T-cell (primary cell): Measurements from ENCODE around the gene MCTP1. TPM values are rescaled to one million over a fixed set of nuclear protein-coding genes. Genes with fewer than 3 reads are reported as not detected.

Experiments used
- ATAC-seq, 4 experiments: fragments of 200-7000 bp in 3 of 4; fragments of 150-1000 bp in 1 of 4; cut with Tn5 transposase; replicated peaks in 1 of 4; 1 replicate in 3 of 4; 2 replicates in 1 of 4; pipeline ENCODE4 v1.10.0; 2021; ENCODE audit warnings: moderate library complexity in 3 of 4, mild to moderate bottlenecking in 2 of 4, moderate number of reproducible peaks in 1 of 4
- CTCF ChIA-PET, 2 donors: fragments of 300-600 bp; sonication (Branson Sonifier 250); formaldehyde crosslinking; loops; one replicate each; lab custom pipeline; 2022; ENCODE audit warnings: antibody characterized with exemption in 2 of 2; lab: Charles Lee
- POLR2A ChIA-PET, 2 donors: fragments of 300-600 bp; sonication (Branson Sonifier 250); formaldehyde crosslinking; loops; one replicate each; lab custom pipeline; 2022; ENCODE audit warnings: antibody characterized with exemption in 2 of 2; lab: Charles Lee
- DNase-seq, 35 experiments: peaks; one replicate each; pipeline versions ENCODE4 v3.0.0 to v3.0.0-alpha.2; 2013 to 2023
- H3K27ac ChIP-seq: one replicate; pipeline ENCODE4 v1.5.1; 2013; ENCODE audit warnings: low read length
- H3K27me3 ChIP-seq, 2 experiments: replicated peaks in 1 of 2; 1 replicate in 1 of 2; 2 replicates in 1 of 2; pipeline versions ENCODE4 v1.6.1 to v1.7.0; 2013; ENCODE audit warnings: low read length in 1 of 2, mixed read lengths in 1 of 2; ENCODE audit not compliant: control insufficient read depth in 2 of 2, insufficient read depth in 2 of 2; ENCODE audit errors: extremely low read depth in 1 of 2
- H3K36me3 ChIP-seq, 2 donors: 1 replicate in 1 of 2; 2 replicates in 1 of 2; pipeline versions ENCODE4 v1.6.1 to v1.7.0; 2013; ENCODE audit warnings: low read length in 1 of 2; ENCODE audit not compliant: control insufficient read depth in 2 of 2, insufficient read depth in 1 of 2; ENCODE audit errors: extremely low read depth in 1 of 2
- H3K4me1 ChIP-seq, 2 experiments: 1 replicate in 1 of 2; 2 replicates in 1 of 2; pipeline versions ENCODE4 v1.6.1 to v1.7.0; 2013; ENCODE audit warnings: low read length in 2 of 2, mixed read lengths in 1 of 2; ENCODE audit not compliant: insufficient read depth in 2 of 2, control insufficient read depth in 1 of 2; ENCODE audit errors: extremely low read depth in 1 of 2
- H3K4me3 ChIP-seq, 2 donors: 1 replicate in 1 of 2; 2 replicates in 1 of 2; pipeline versions ENCODE4 v1.5.1 to v1.7.0; 2013; ENCODE audit warnings: mild to moderate bottlenecking in 2 of 2, low read length in 1 of 2, moderate library complexity in 1 of 2; ENCODE audit not compliant: control insufficient read depth in 1 of 2; ENCODE audit errors: extremely low read depth in 1 of 2
- H3K9me3 ChIP-seq: 2 replicates; pipeline ENCODE4 v1.7.0; 2013
- H3K27ac Mint-ChIP-seq, 2 donors: one replicate each; pipeline ENCODE4 v1.8.0; 2020 to 2021; ENCODE audit warnings: mild to moderate bottlenecking in 2 of 2, mixed read lengths in 2 of 2
- H3K27me3 Mint-ChIP-seq, 2 donors: one replicate each; pipeline ENCODE4 v1.8.0; 2021 to 2022; ENCODE audit warnings: mixed read lengths in 2 of 2
- H3K36me3 Mint-ChIP-seq: one replicate; pipeline ENCODE4 v1.8.0; 2021; ENCODE audit warnings: mixed read lengths
- H3K4me1 Mint-ChIP-seq, 3 donors: one replicate each; pipeline ENCODE4 v1.8.0; 2020 to 2022; ENCODE audit warnings: mixed read lengths in 3 of 3, mild to moderate bottlenecking in 1 of 3
- H3K4me3 Mint-ChIP-seq, 3 donors: one replicate each; pipeline ENCODE4 v1.8.0; 2020 to 2022; ENCODE audit warnings: mild to moderate bottlenecking in 3 of 3, mixed read lengths in 3 of 3, moderate library complexity in 3 of 3
- H3K9me3 Mint-ChIP-seq, 3 donors: one replicate each; pipeline ENCODE4 v1.8.0; 2020 to 2022; ENCODE audit warnings: mixed read lengths in 3 of 3
- WGBS: methylation state at CpG from one replicate; pipeline ENCODE4 v1.1.5; 2013; ENCODE audit warnings: missing lambda C conversion rate; ENCODE audit not compliant: insufficient coverage; 5-methylcytosine and 5-hydroxymethylcytosine counted together
- total RNA-seq, 35 experiments: library from RNA in 6 of 35; stranded (reverse) in 6 of 35; fragments of 120-200 nt in 1 of 35; gene quantifications; one replicate each; pipeline versions ENCODE4 v1.2.1 to v1.2.4 and lab custom pipeline; 2013 to 2026

The MCTP1 gene
- total RNA-seq, 5 donors from 2014 or later (not counting 1 experiment from before 2014, with no cell fraction given): 0.21 to 2.9 (median 1.7) TPM; not detected in 1

DNA sequence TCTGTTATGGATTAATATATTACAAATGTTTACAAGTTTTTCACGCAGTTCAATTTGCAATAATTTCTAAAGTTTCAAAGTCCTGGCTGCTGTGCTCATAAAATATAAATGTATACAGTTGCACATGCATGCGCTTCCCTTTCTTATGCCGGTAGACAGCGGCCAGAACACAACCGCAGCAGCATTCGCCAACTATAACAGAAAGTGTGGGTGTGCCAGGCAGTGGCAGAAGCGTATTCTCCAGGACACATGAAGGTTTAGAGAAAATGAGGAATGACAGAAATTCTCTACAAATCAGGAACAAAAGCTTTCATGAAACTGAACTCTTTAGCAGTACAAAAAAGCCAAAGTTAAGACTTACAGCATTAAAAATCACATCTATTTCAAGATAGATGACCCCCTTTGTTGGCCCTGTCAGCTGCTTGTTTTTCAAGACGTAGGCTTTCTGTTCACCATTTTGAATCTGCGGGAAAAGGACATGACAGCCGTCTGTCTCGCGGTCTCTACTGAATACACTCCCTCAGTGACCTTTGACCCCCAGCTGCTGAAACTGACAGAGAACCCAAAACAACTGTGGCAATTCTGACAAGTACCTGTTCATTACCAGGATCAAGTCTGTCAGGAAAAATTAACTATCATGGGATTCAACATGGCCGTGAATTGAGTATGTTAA, 414.2 kb downstream of the MCTP1 start:
- 88% methylated on average over 5 of the region's 13 CpGs for WGBS
- no peak for ATAC-seq
- H3K4me3 ChIP-seq: no peak overlapping the region
- no peaks in the 10 kb centered on the region for H3K9me3 Mint-ChIP-seq
- ChIA-PET POLR2A (no interaction called here), CTCF (no interaction called here)
- H3K4me1 Mint-ChIP-seq: no peaks in the 10 kb centered on the region
- H3K36me3 Mint-ChIP-seq: no peaks in the 10 kb centered on the region
- peaks cover 0 to 4% of the 10 kb centered on the region in 2 donors for H3K36me3 ChIP-seq
- no peak overlapping the region for H3K27ac Mint-ChIP-seq
- no peaks in the 10 kb centered on the region for H3K4me1 ChIP-seq
- H3K4me3 Mint-ChIP-seq: no peak overlapping the region
- H3K27me3 Mint-ChIP-seq: no peaks in the 10 kb centered on the region
- no peaks in the 10 kb centered on the region for H3K27me3 ChIP-seq
- no peak overlapping the region for H3K27ac ChIP-seq
- H3K9me3 ChIP-seq: no peaks in the 10 kb centered on the region
- no peak for DNase-seq

DNA sequence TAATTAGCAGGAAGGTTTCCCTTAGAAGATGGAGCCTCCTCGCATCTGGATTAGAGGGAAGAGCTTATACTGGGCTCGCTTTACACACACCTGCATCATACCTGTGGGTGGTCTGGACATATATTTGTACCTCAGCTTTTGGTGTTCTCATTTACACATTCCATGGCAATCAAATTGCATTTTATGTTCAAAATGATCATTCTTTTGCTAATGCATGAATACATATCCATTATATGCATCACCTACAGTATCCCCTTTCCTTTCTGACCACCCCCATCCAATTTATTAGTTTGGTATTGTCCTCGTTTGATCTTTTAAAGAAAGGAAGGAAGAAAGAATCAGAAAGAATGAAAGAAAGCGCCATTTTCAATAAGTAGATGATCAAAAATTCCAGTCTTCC, 415.0 kb downstream of the MCTP1 start:
- ATAC-seq (no peak), DNase-seq (no peak)
- H3K27me3 Mint-ChIP-seq: no peaks in the 10 kb centered on the region
- POLR2A ChIA-PET: no interaction called here
- H3K27me3 ChIP-seq: no peaks in the 10 kb centered on the region
- no peaks in the 10 kb centered on the region for H3K4me1 Mint-ChIP-seq
- WGBS: no CpG with 5 or more reads among the region's 4 CpGs
- no peak overlapping the region for H3K4me3 Mint-ChIP-seq
- no peaks in the 10 kb centered on the region for H3K36me3 ChIP-seq
- no peaks in the 10 kb centered on the region for H3K9me3 Mint-ChIP-seq
- H3K27ac ChIP-seq: no peak overlapping the region
- no peak overlapping the region for H3K4me3 ChIP-seq
- no peaks in the 10 kb centered on the region for H3K4me1 ChIP-seq
- CTCF ChIA-PET: no interaction called here
- no peaks in the 10 kb centered on the region for H3K36me3 Mint-ChIP-seq
- H3K9me3 ChIP-seq: no peaks in the 10 kb centered on the region
- H3K27ac Mint-ChIP-seq: no peak overlapping the region

DNA sequence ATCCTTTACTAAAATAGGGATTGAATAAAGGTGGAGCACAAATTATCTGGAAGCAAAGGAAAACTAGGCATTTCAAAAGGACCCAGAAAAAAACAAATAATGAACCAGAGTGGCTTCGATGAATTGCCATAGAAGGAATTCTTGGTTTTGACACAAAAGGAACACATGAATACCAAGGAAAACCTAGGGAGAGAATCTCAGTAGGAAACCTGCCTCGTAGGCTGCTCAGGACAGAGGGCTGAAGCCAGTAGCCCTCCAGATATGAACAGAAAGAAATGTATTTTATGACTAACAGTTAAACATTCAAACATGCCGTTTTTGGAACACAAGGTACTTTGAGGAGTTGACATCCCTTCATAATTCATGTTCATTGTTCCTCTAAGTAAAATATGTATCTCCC, 420.9 kb downstream of the MCTP1 start:
- Histone ChIP-seq H3K27ac (no peak overlapping the region), H3K36me3 (no peaks in the 10 kb centered on the region), H3K9me3 (no peaks in the 10 kb centered on the region), H3K4me1 (no peaks in the 10 kb centered on the region), H3K27me3 (no peaks in the 10 kb centered on the region), H3K4me3 (no peak overlapping the region)
- POLR2A ChIA-PET: no interaction called here
- no peaks in the 10 kb centered on the region for H3K4me1 Mint-ChIP-seq
- H3K9me3 Mint-ChIP-seq: no peaks in the 10 kb centered on the region
- H3K27me3 Mint-ChIP-seq: peaks cover 0 to 4% of the 10 kb centered on the region in 2 donors
- H3K36me3 Mint-ChIP-seq: no peaks in the 10 kb centered on the region
- ATAC-seq (no peak), DNase-seq (no peak)
- no peak overlapping the region for H3K4me3 Mint-ChIP-seq
- no peak overlapping the region for H3K27ac Mint-ChIP-seq
- CTCF ChIA-PET: no interaction called here
- WGBS: no CpG with 5 or more reads among the region's 3 CpGs

DNA sequence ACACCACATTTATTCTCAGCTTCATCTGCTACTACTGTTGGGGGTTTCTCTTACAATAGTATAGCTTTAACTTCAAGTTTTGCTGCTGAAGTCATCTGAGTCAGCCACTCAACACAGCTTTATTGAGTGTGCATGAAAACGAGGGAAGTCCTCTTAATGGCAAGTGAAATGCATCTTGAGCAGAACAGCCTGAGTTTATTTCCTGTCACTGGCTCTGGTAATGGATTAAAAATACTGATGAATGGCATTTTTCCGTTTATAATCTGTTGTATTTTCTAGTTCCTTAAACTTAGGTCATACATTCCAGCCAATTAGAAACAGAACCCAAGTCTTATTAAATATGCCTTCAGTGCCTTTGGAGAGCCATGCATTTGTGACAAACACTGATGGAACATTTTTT, 427.8 kb downstream of the MCTP1 start:
- ChIA-PET POLR2A (no interaction called here), CTCF (no interaction called here)
- no peaks in the 10 kb centered on the region for H3K9me3 ChIP-seq
- H3K4me3 ChIP-seq: no peak overlapping the region
- ATAC-seq (no peak), DNase-seq (no peak)
- H3K27me3 Mint-ChIP-seq: peaks cover 0 to 4% of the 10 kb centered on the region in 2 donors
- no peak overlapping the region for H3K4me3 Mint-ChIP-seq
- H3K27ac Mint-ChIP-seq: no peak overlapping the region
- no peaks in the 10 kb centered on the region for H3K9me3 Mint-ChIP-seq
- no CpG with 5 or more reads among the region's 2 CpGs for WGBS
- H3K27me3 ChIP-seq: no peaks in the 10 kb centered on the region
- no peak overlapping the region for H3K27ac ChIP-seq
- no peaks in the 10 kb centered on the region for H3K4me1 ChIP-seq
- no peaks in the 10 kb centered on the region for H3K36me3 ChIP-seq
- no peaks in the 10 kb centered on the region for H3K4me1 Mint-ChIP-seq
- H3K36me3 Mint-ChIP-seq: no peaks in the 10 kb centered on the region

DNA sequence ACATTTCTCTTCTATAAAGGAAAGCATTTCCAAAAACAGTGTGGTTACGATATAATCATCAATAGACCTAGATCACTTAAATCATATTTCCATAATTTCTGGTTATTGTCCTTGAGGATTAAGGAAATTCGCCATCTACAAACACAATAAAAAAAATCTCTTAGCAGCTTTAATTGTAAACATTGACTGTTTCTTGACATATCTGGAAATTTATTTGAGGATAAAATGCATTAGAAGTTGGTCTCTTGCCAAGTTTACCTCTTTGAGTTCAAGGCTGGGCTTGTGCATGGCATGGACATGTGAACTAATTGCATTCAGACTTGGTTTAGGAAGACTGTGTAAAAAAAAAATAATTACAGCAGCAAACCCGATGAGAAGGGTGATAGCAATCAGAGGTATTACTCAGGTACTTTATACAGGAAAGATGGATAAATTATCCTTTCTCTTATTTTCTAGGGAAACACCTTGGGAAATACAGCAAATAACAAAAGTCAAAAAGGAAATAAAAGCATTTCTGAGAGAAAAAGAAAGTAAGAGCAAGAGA, 428.6 kb downstream of the MCTP1 start:
- Mint-ChIP-seq H3K9me3 (no peaks in the 10 kb centered on the region), H3K27ac (no peak overlapping the region), H3K27me3 (peaks cover 0 to 4% of the 10 kb centered on the region in 2 donors), H3K36me3 (no peaks in the 10 kb centered on the region), H3K4me3 (no peak overlapping the region), H3K4me1 (no peaks in the 10 kb centered on the region)
- Histone ChIP-seq H3K9me3 (no peaks in the 10 kb centered on the region), H3K36me3 (no peaks in the 10 kb centered on the region), H3K27me3 (no peaks in the 10 kb centered on the region), H3K4me3 (no peak overlapping the region), H3K4me1 (no peaks in the 10 kb centered on the region), H3K27ac (no peak overlapping the region)
- ChIA-PET CTCF (interaction anchor here in 1 of 2 donors (1.4 kb wide), 1 partner anchor 12 kb away, joined by 4 read pairs; no protein-coding TSS in a partner anchor), POLR2A (no interaction called here)
- DNase-seq (no peak), ATAC-seq (no peak)
- WGBS: no CpG with 5 or more reads among the region's 3 CpGs

DNA sequence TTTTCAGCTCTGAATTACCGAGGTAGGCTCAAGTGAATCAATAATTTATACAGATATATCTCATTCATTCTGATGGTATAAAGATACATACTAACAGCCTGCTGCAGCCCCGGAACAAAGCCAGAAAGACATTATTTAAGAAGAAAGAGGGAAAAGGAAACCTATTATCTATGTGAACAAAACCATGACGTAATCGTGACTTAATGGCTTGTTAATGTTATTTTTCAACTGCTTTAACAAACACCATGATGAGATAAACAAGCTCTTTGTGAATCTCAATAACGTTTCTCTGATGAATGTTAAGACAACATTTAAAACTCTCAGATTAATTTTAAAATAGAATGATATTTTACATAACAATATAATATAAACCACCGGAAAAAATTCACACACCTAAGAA, 429.4 kb downstream of the MCTP1 start:
- no peak overlapping the region for H3K4me3 Mint-ChIP-seq
- no peaks in the 10 kb centered on the region for H3K27me3 Mint-ChIP-seq
- Histone ChIP-seq H3K4me3 (no peak overlapping the region), H3K9me3 (no peaks in the 10 kb centered on the region), H3K27ac (no peak overlapping the region), H3K36me3 (no peaks in the 10 kb centered on the region), H3K27me3 (no peaks in the 10 kb centered on the region), H3K4me1 (no peaks in the 10 kb centered on the region)
- no peaks in the 10 kb centered on the region for H3K9me3 Mint-ChIP-seq
- DNase-seq (no peak), ATAC-seq (no peak)
- H3K36me3 Mint-ChIP-seq: no peaks in the 10 kb centered on the region
- no CpG with 5 or more reads among the region's 6 CpGs for WGBS
- POLR2A ChIA-PET: no interaction called here
- CTCF ChIA-PET: interaction anchor here in 1 of 2 donors (1.4 kb wide), 1 partner anchor 13 kb away, joined by 4 read pairs; no protein-coding TSS in a partner anchor
- no peak overlapping the region for H3K27ac Mint-ChIP-seq
- H3K4me1 Mint-ChIP-seq: no peaks in the 10 kb centered on the region
